HG02885 (cell line): ENCODE data around the gene CNN3.

Experiments used
- ATAC-seq: cut with Tn5 transposase; IDR thresholded peaks from one replicate; pipeline ENCODE4 v1.9.1; 2021; ENCODE audit warnings: mild to moderate bottlenecking; ENCODE audit not compliant: unreplicated experiment, poor library complexity

CNN3 gene

DNA sequence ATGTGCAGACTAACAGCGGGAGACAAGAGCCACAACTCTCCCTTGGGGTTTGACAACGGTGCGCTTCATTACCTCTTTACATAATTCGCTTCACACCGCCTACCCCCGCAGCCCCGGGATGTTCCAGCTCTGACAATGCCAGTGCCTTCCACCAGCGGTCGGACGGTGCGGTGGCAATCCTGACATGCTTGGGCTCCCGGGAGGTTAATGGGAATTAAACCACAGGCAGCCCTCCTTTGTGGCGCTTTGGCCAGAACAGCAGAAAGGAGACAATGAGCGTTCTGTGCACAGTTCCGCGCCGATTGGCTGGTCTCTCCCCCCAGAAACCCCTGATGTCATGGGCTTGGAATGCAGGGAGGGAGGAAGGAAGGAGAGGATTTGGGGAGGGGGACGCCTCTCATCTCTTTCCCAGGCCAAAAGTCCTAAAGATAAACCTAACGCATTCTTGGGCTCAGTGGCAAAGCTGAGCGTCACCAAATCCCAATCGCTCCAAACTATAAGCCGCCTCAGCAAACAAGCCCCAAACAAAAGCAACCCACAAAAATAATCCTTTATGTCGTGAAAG is 1.3 kb downstream of the CNN3 start:
- ATAC-seq, result peak; percentile 45

DNA sequence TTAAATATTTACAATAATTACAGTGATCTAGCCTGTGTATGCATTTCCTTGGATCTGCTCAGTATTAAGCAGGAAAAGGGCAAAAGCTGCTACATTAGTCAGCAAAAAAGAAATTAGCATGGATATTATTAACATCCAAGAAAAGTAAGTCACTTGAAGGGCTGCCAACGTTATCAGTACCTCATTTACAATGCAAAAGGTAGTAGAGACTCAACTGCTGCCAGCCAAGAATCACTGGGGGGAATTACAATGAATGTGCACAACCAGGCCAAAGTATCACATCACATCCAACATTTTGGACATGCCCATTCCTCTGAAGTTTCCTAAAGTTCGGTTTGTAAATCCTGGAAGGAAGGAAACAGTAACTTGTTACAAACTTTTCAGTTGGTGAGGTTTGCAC is 1.9 kb downstream of the CNN3 start:
- ATAC-seq, result no peak

GRCh38 chr1:94922761-94923331 is 4.1 kb downstream of the CNN3 start:
- no peak for ATAC-seq

GRCh38 chr1:94921977-94922376 is 4.9 kb downstream of the CNN3 start:
- ATAC-seq, result no peak

- no peak for ATAC-seq
Observed at GRCh38 chr1:94920061-94920460, 6.8 kb downstream of the CNN3 start.

- ATAC-seq, result no peak
Observed at GRCh38 chr1:94919241-94920030, 7.5 kb downstream of the CNN3 start.

DNA sequence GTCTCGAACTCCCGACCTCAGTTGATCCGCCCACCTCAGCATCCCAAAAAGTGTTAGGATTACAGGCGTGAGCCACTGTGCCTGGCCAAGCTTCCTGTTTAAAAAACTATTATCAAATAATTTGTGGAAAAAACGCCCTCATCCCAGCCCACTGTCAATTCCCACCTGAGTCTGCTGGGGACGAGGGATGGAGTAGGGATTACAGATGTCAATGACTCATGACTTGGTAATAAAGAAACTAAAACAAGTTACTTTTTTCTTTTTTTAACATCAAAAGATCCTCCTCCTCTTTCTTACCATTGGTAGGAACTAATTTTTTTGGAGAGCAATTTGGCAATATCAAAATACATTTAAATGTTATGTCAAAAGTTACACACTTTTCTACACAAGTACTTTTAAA is 9.7 kb downstream of the CNN3 start:
- no peak for ATAC-seq

- no peak for ATAC-seq
Observed at GRCh38 chr1:94912263-94913184, 14.4 kb downstream of the CNN3 start.

DNA sequence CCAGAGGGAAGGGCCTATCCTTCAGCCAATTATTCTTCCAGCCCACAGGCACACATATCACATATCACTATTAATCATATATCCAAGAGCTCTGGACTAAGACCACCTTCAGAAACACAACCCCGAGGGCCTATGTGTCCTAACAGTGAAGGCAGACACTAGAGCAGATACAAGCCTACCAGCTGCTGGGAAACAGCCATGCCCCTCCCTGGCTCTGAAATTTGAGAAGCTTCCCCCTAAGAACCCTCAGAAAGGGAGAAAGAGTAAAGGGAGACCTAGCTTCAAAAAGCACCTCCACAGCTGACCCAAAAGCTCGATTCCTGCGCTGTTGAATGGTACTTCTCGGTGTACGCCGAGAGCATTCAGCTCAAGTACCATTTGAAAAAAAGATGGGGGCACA is 17.4 kb downstream of the CNN3 start:
- no peak for ATAC-seq

GRCh38 chr1:94908965-94909364 is 17.9 kb downstream of the CNN3 start:
- ATAC-seq, result no peak

- ATAC-seq, result no peak
Observed at GRCh38 chr1:94908190-94908589, 18.7 kb downstream of the CNN3 start.

DNA sequence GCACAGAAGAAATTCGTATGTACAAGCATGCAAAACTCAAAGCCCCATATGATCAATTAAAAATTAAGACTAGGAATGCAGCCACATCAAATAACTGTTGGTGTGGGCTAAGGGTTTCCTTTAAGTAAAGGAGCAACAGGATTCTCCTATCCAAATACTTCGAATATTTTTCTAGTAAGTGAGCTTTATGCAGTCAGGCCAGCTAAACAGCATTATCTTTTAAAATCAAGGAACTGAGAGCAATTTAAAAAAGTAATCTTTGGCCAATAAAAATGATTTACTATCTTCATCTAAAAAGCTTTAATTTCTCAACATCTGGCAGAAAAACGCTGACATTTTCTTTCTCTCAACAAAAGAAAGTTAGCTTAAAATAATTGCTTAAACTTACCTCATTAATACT is 19.8 kb downstream of the CNN3 start:
- no peak for ATAC-seq

- no peak for ATAC-seq
Observed at GRCh38 chr1:94906382-94906781, 20.5 kb downstream of the CNN3 start.

GRCh38 chr1:94905207-94905606 is 21.7 kb downstream of the CNN3 start:
- no peak for ATAC-seq

GRCh38 chr1:94903280-94904009 is 23.5 kb downstream of the CNN3 start:
- no peak for ATAC-seq

GRCh38 chr1:94901841-94902240 is 25.1 kb downstream of the CNN3 start:
- ATAC-seq, result no peak

- ATAC-seq, result no peak
Observed at GRCh38 chr1:94899756-94900155, 27.2 kb downstream of the CNN3 start.

- no peak for ATAC-seq
Observed at GRCh38 chr1:94898491-94899385, 28.2 kb downstream of the CNN3 start.

- ATAC-seq, result no peak
Observed at GRCh38 chr1:94895518-94895917, 31.4 kb downstream of the CNN3 start.
